ENCODE measurements around the gene HAT1. TPM values are rescaled to one million over a fixed set of nuclear protein-coding genes. Genes with fewer than 3 reads are reported as not detected.

Gene HAT1
- total and polyA plus RNA-seq, 2 of the 4 experiments (the other 2 are of a cell fraction): 24.4 to 42.1 TPM

DNA sequence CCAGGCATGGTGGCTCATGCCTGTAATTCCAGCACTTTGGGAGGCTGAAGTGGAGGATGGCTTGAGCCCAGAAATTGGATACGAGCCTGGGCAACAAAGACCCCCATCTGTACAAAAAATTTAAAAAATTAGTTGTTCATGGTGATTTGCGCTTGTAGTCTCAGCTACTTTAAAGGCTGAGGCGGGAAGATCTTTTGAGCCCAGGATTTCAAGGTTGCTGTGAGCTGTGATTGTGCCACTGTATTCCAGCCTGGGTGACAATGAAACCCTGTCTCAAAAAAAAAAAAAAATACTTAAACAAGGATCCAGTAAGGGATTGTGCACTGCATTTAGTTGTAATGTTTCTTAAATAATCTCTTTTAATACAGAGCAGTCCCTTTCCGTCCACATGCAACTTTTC lies 21.6 kb downstream of the HAT1 start:
- DNase-seq: no peak
- CTCF ChIA-PET: interaction anchor here (0.6 kb wide), 1 partner anchor 62 kb away, joined by 3 read pairs; no protein-coding TSS in a partner anchor
- Histone ChIP-seq H2AK5ac (ENCODE audit: low read depth, low read length) (no peak overlapping the region), H4K8ac (ENCODE audit: low read depth in 2 of 2, low read length in 2 of 2) (no peak overlapping the region), H3K9me3 (ENCODE audit: control insufficient read depth, insufficient read depth, low read length) (no peaks in the 10 kb centered on the region), H3K4me2 (ENCODE audit: low read depth, low read length) (no peak overlapping the region), H4K5ac (ENCODE audit: low read depth, low read length) (no peak overlapping the region), H3K79me1 (ENCODE audit: low read depth in 1 of 2, low read length in 2 of 2) (peaks cover 32 to 51% of the 10 kb centered on the region in 2 experiments), H3K9ac (ENCODE audit: low read depth, low read length) (no peak overlapping the region), H3K14ac (replicated peaks; ENCODE audit: low read depth, low read length) (no peak overlapping the region), H2AK9ac (replicated peaks; ENCODE audit: low read depth, low read length, poor library complexity) (no peak overlapping the region), H3K36me3 (ENCODE audit: control insufficient read depth, insufficient read depth, low read length) (peaks cover 4% of the 10 kb centered on the region; the same call in 1 of the 2 replicates), H3K4me3 (ENCODE audit: insufficient read depth, low read depth, low read length) (no peak overlapping the region), H3K27me3 (ENCODE audit: control insufficient read depth, insufficient read depth, low read length) (no peaks in the 10 kb centered on the region), H2BK5ac (ENCODE audit: low read depth, low read length, poor library complexity, severe bottlenecking) (no peak overlapping the region), H3K18ac (ENCODE audit: low read depth, low read length) (no peak overlapping the region), H3K27ac (ENCODE audit: insufficient read depth, low read length) (no peak overlapping the region), H4K20me1 (ENCODE audit: insufficient read depth, low read length) (no peaks in the 10 kb centered on the region; the same call in none of the 2 replicates), H2BK120ac (ENCODE audit: low read depth, low read length) (no peak overlapping the region), H2BK15ac (ENCODE audit: low read depth, low read length) (no peak overlapping the region), H2AFZ (replicated peaks; ENCODE audit: low read length, poor library complexity) (no peak overlapping the region), H3K4me1 (ENCODE audit: control insufficient read depth, insufficient read depth, low read length) (no peaks in the 10 kb centered on the region), H4K91ac (ENCODE audit: insufficient read depth, low read depth, low read length) (no peak overlapping the region), H3K9me1 (ENCODE audit: insufficient read depth, low read length) (no peaks in the 10 kb centered on the region; the same call in 1 of the 2 replicates), H2BK20ac (ENCODE audit: low read depth, low read length) (no peak overlapping the region), H3K56ac (ENCODE audit: extremely low read depth, insufficient read depth, low read length) (no peak overlapping the region), H3K4ac (ENCODE audit: low read depth, low read length) (no peak overlapping the region), H3K23ac (ENCODE audit: low read depth, low read length) (no peak overlapping the region)
- no CpG with 5 or more reads among the region's 4 CpGs for WGBS, 2 experiments (ENCODE audit: extremely low coverage in 2 of 2, insufficient read length in 1 of 2)
- dilution Hi-C loops (cut with HindIII; ENCODE audit: low sequenced_read_pairs, unreplicated experiment): no loop called here
- no peak for ATAC-seq (ENCODE audit: low read depth)
- intact Hi-C loops (cut with micrococcal nuclease): no loop called here
- POLR2A ChIA-PET (ENCODE audit: unreplicated experiment): no interaction called here
- in situ Hi-C loops (cut with MboI; ENCODE audit: low sequenced_read_pairs): no loop called here
- TF ChIP-seq NFE2L2 (IDR thresholded peaks at IDR 0.05; ENCODE audit: low read depth, low read length) (no peak), CEBPB (IDR thresholded peaks at IDR 0.05; ENCODE audit: low read depth, low read length) (no peak), SMC3 (IDR thresholded peaks at IDR 0.05; ENCODE audit: low read depth, low read length) (no peak), BHLHE40 (IDR thresholded peaks at IDR 0.05; ENCODE audit: low read depth, low read length) (no peak)
- no TSS peak for BruUV-seq (replicated peaks)

Measured in IMR-90 (cell line).